ENCODE results near the gene DBF4.

GRCh38 chr7:87886875-87887274 lies 10.6 kb downstream of the DBF4 start:
- TF ChIP-seq CEBPB (IDR thresholded peaks at IDR 0.05) (no peak), EP300 (IDR thresholded peaks at IDR 0.05; ENCODE audit: borderline replicate concordance) (no peak), FOXM1 (IDR thresholded peaks at IDR 0.05; ENCODE audit: borderline replicate concordance, low read depth) (no peak), MAX (IDR thresholded peaks at IDR 0.05) (no peak), USF1 (IDR thresholded peaks at IDR 0.05) (no peak), YY1 (IDR thresholded peaks at IDR 0.05; ENCODE audit: low read depth) (no peak), TAF1 (IDR thresholded peaks at IDR 0.05; ENCODE audit: low read depth) (no peak), REST (IDR thresholded peaks at IDR 0.05; ENCODE audit: low read depth) (no peak), TEAD4 (IDR thresholded peaks at IDR 0.05) (no peak)

Measured in Ishikawa (cell line).